Progenitor cell of endocrine pancreas (in vitro differentiated cells): Measurements from ENCODE around the gene FGFBP2. TPM values are rescaled to one million over a fixed set of nuclear protein-coding genes. Genes with fewer than 3 reads are reported as not detected.

Source experiments
- DNase-seq: peaks from one replicate; pipeline ENCODE4 v3.0.0; 2021; ENCODE audit warnings: low spot score; ENCODE audit not compliant: unreplicated experiment
- H3K27ac Mint-ChIP-seq: 2 replicates; pipeline ENCODE4 v1.8.0; 2021; ENCODE audit warnings: mild to moderate bottlenecking, moderate library complexity, mixed read lengths
- H3K27me3 Mint-ChIP-seq: 2 replicates; pipeline ENCODE4 v1.8.0; 2021; ENCODE audit warnings: mixed read lengths
- H3K36me3 Mint-ChIP-seq: 2 replicates; pipeline ENCODE4 v1.8.0; 2022; ENCODE audit warnings: mixed read lengths; ENCODE audit not compliant: insufficient read depth
- H3K4me1 Mint-ChIP-seq: 2 replicates; pipeline ENCODE4 v1.8.0; 2021; ENCODE audit warnings: low read depth, mixed read lengths
- H3K4me3 Mint-ChIP-seq: 2 replicates; pipeline ENCODE4 v1.8.0; 2021; ENCODE audit warnings: low read depth, mild to moderate bottlenecking, moderate library complexity, mixed read lengths
- H3K9me3 Mint-ChIP-seq: 2 replicates; pipeline ENCODE4 v1.8.0; 2021; ENCODE audit warnings: low read depth, mixed read lengths
- total RNA-seq: library from RNA; stranded (reverse); gene quantifications from 2 replicates; pipeline ENCODE4 v1.2.1, GENCODE V29; 2021
- TF ChIP-seq, protein P1 (sequence below): fragments of 200-600 bp; sonication (generic); IDR thresholded peaks from one replicate; pipeline ENCODE4 v1.5.0; 2021; ENCODE audit warnings: antibody characterized with exemption, mild to moderate bottlenecking; ENCODE audit not compliant: unreplicated experiment

FGFBP2 gene
- total RNA-seq, 1 donor from 2014 or later = not detected

DNA sequence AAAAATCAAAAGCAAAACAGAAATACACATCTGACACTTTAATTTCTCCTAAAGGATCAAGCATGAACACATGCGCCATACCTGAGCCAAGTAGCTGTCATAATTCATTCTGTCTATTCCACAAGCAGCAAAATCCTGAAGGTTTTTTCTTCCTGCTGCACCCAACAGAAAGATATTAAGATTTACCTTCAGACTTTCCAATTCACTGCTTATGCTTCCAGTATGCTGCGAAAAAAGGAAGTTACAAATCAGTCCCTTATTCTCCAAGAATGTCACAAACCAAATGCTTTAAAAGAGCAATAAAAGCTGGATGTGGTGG is 29.2 kb upstream of the FGFBP2 start:
- no peak for DNase-seq
- Mint-ChIP-seq H3K27ac (no peak overlapping the region), H3K36me3 (peaks cover 34% of the 10 kb centered on the region), H3K9me3 (no peaks in the 10 kb centered on the region), H3K4me1 (peaks cover 7% of the 10 kb centered on the region), H3K4me3 (no peak overlapping the region), H3K27me3 (no peaks in the 10 kb centered on the region)
- TF ChIP-seq, protein P1, sequence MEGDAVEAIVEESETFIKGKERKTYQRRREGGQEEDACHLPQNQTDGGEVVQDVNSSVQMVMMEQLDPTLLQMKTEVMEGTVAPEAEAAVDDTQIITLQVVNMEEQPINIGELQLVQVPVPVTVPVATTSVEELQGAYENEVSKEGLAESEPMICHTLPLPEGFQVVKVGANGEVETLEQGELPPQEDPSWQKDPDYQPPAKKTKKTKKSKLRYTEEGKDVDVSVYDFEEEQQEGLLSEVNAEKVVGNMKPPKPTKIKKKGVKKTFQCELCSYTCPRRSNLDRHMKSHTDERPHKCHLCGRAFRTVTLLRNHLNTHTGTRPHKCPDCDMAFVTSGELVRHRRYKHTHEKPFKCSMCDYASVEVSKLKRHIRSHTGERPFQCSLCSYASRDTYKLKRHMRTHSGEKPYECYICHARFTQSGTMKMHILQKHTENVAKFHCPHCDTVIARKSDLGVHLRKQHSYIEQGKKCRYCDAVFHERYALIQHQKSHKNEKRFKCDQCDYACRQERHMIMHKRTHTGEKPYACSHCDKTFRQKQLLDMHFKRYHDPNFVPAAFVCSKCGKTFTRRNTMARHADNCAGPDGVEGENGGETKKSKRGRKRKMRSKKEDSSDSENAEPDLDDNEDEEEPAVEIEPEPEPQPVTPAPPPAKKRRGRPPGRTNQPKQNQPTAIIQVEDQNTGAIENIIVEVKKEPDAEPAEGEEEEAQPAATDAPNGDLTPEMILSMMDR = no peak

DNA sequence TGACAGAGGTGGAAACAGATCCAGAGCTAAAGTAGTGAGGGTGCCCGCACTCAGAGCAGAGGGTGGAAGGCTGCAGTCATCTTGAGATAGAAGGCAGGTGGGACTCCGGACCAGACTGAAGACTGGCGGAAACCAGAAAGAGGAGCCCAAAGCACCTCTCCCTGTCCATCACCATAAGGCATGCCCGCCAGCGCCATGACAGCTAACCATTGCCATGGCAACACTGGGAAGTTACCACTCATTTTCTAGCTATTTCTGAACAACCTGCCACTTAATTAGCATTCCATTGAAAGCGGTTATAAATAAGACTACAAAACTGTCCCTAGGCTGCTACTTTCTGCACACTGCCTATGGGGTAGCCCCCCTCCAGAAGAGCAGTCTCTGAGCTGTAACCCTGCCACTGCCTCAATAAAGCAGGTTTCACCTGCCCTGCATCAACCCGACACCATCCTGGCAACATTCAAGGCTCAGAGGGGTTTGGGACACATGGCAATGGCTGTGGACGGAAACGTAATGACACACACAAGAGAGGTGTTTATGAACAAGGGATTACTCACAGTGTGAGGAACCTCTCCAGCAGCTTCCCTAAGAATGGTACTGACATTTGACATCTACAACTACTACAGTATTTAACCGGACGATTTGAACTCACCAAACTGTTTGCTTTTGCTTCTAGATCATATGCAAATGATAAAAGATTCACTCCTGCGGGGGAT is 27.8 kb upstream of the FGFBP2 start:
- peaks cover 39% of the 10 kb centered on the region for H3K36me3 Mint-ChIP-seq
- TF ChIP-seq, protein P1 = no peak
- no peak for DNase-seq
- H3K27me3 Mint-ChIP-seq = no peaks in the 10 kb centered on the region
- H3K4me1 Mint-ChIP-seq = peaks cover 7% of the 10 kb centered on the region
- no peak overlapping the region for H3K4me3 Mint-ChIP-seq
- H3K9me3 Mint-ChIP-seq = no peaks in the 10 kb centered on the region
- no peak overlapping the region for H3K27ac Mint-ChIP-seq

DNA sequence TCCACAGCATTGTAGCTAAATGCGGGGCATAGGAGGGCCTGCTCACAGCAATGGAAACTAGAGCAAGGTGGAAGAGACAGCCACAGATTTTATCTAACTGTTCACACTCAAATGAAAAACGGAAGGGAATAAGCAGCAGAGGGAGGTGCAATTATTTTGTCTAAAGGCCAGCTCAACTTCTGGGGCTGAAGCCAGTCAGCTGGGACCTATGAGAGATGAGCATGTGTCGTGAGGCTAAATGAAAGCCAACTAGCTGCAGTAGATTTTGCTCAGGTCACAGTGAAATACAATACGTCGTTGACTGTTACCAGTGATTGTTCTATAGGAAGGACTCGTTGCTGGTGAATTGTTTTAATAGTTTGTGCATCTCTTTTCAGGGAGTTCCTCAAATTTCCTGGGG is 26.4 kb upstream of the FGFBP2 start:
- Mint-ChIP-seq H3K4me3 (no peak overlapping the region), H3K27ac (peak overlapping the region; percentile 2), H3K36me3 (peaks cover 44% of the 10 kb centered on the region), H3K9me3 (no peaks in the 10 kb centered on the region), H3K4me1 (peaks cover 7% of the 10 kb centered on the region), H3K27me3 (no peaks in the 10 kb centered on the region)
- TF ChIP-seq, protein P1 = no peak
- DNase-seq = no peak

DNA sequence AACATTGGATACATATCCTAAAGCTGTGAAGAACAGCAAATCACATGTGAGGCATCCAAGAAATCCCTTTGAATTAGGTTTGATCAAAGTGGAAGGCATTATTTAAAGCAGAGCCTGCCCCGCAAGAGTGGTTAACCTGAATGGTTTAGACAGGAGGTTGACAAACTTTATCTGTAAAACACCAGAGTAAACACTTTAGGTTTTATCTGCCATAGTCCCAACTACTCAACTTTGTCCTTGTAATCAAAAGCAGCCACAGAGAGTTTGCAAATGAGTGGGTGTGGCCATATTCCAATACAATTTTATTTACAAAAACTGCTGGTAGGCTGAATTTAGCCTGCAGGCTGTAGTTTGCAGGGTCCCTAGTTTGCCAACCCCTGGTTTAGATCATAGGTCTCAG is 25.2 kb upstream of the FGFBP2 start:
- Mint-ChIP-seq H3K36me3 (peaks cover 41% of the 10 kb centered on the region), H3K9me3 (no peaks in the 10 kb centered on the region), H3K4me3 (no peak overlapping the region), H3K27me3 (no peaks in the 10 kb centered on the region), H3K27ac (no peak overlapping the region), H3K4me1 (peaks cover 7% of the 10 kb centered on the region)
- DNase-seq = no peak
- TF ChIP-seq, protein P1 = no peak

DNA sequence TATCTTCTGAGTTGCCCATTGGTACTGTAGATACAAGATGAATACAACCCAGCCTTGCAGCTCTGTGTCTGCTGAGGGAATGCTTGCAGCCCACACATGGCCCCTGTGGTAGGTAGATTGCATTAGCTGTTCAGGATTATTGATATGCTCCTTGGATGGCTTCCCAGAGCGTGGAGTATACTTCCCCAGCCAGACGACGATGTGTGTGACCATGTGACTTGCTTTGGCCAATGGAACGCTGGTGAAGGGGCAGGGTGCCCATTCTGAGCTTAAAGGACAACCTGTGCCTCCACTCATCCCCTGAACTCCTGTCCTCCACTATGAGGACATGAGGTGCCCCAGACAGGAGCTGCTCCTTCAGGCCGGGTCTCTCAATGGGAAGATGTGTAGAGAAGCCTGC is 23.9 kb upstream of the FGFBP2 start:
- H3K4me3 Mint-ChIP-seq = no peak overlapping the region
- no peaks in the 10 kb centered on the region for H3K27me3 Mint-ChIP-seq
- no peak overlapping the region for H3K27ac Mint-ChIP-seq
- peaks cover 51% of the 10 kb centered on the region for H3K36me3 Mint-ChIP-seq
- no peaks in the 10 kb centered on the region for H3K9me3 Mint-ChIP-seq
- TF ChIP-seq, protein P1 = no peak
- DNase-seq = no peak
- peaks cover 7% of the 10 kb centered on the region for H3K4me1 Mint-ChIP-seq
